H1 (cell line): ENCODE measurements around the gene LIF. TPM values are rescaled to one million over a fixed set of nuclear protein-coding genes. Genes with fewer than 3 reads are reported as not detected.

Experiments
- CTCF ChIA-PET: fragments of 300-600 bp; sonication (Branson Sonifier 250); formaldehyde crosslinking; loops from one replicate; lab custom pipeline; 2021; ENCODE audit not compliant: partially characterized antibody; lab: Charles Lee
- POLR2A ChIA-PET: fragments of 300-600 bp; sonication (Branson Sonifier 250); formaldehyde crosslinking; loops from one replicate; lab custom pipeline; 2021; ENCODE audit warnings: inconsistent platforms; ENCODE audit not compliant: partially characterized antibody; lab: Charles Lee
- DNase-seq, 2 experiments: peaks; one replicate each; pipeline versions ENCODE4 v3.0.0 to v3.0.0-alpha.2; 2010 to 2022; ENCODE audit warnings: low spot score in 2 of 2, low read depth in 1 of 2, mixed read lengths in 1 of 2
- FAIRE-seq: peaks from 2 replicates; lab custom pipeline; 2011; peaks lifted over from hg19 to GRCh38; lab: Jason Lieb, UNC
- H2AFZ ChIP-seq: 2 replicates; pipeline ENCODE4 v1.8.1; 2012; ENCODE audit warnings: low read length, inconsistent platforms
- H2AK5ac ChIP-seq: 2 replicates; pipeline ENCODE4 v1.6.1; 2013; ENCODE audit warnings: low read depth, low read length
- H2BK120ac ChIP-seq: replicated peaks from 2 replicates; pipeline ENCODE3; 2013; ENCODE audit warnings: low read depth, low read length, inconsistent platforms
- H2BK12ac ChIP-seq: 2 replicates; pipeline ENCODE4 v1.6.1; 2013; ENCODE audit warnings: low read depth, low read length
- H2BK15ac ChIP-seq: 2 replicates; pipeline ENCODE4 v1.6.1; 2013; ENCODE audit warnings: low read length
- H2BK20ac ChIP-seq: 2 replicates; pipeline ENCODE4 v1.6.1; 2013; ENCODE audit warnings: low read length
- H2BK5ac ChIP-seq: 2 replicates; pipeline ENCODE4 v1.6.1; 2013; ENCODE audit warnings: low read depth, low read length
- H3K14ac ChIP-seq: 2 replicates; pipeline ENCODE4 v1.6.1; 2013; ENCODE audit warnings: inconsistent platforms; ENCODE audit not compliant: insufficient read length
- H3K18ac ChIP-seq: 2 replicates; pipeline ENCODE4 v1.6.1; 2013; ENCODE audit warnings: low read length; ENCODE audit errors: extremely low read depth
- H3K23ac ChIP-seq: 2 replicates; pipeline ENCODE4 v1.6.1; 2013; ENCODE audit warnings: inconsistent platforms; ENCODE audit not compliant: insufficient read length
- H3K23me2 ChIP-seq: 2 replicates; pipeline ENCODE4 v1.6.1; 2013; ENCODE audit warnings: low read depth, low read length
- H3K27ac ChIP-seq: 2 replicates; pipeline ENCODE4 v1.6.1; 2011; ENCODE audit warnings: low read depth, low read length, inconsistent platforms
- H3K27me3 ChIP-seq, 4 experiments: replicated peaks in 1 of 4; 1 replicate in 1 of 4; 2 replicates in 3 of 4; pipeline versions ENCODE4 v1.6.1 to v1.8.1; 2011 to 2013; ENCODE audit warnings: low read length in 3 of 4, mild to moderate bottlenecking in 3 of 4, inconsistent platforms in 2 of 4, mixed read lengths in 2 of 4, moderate library complexity in 1 of 4; ENCODE audit not compliant: control insufficient read depth in 3 of 4, insufficient read depth in 3 of 4; ENCODE audit errors: extremely low read depth in 1 of 4
- H3K36me3 ChIP-seq, 4 experiments: 2 replicates each; pipeline versions ENCODE4 v1.6.1 to v1.8.1; 2011 to 2013; ENCODE audit warnings: mild to moderate bottlenecking in 4 of 4, low read length in 3 of 4, moderate library complexity in 2 of 4, control low read depth in 1 of 4, inconsistent platforms in 1 of 4; ENCODE audit not compliant: insufficient read depth in 4 of 4, control insufficient read depth in 2 of 4
- H3K4ac ChIP-seq: replicated peaks from 2 replicates; pipeline ENCODE3; 2013; ENCODE audit warnings: low read length, low read depth, mixed read lengths, inconsistent platforms; ENCODE audit not compliant: insufficient read length
- H3K4me1 ChIP-seq, 4 experiments: replicated peaks in 1 of 4; 1 replicate in 1 of 4; 2 replicates in 3 of 4; pipeline versions ENCODE4 v1.6.1 to v1.8.1; 2011 to 2013; ENCODE audit warnings: low read length in 3 of 4, inconsistent platforms in 2 of 4, mixed read lengths in 1 of 4; ENCODE audit not compliant: insufficient read depth in 4 of 4, control insufficient read depth in 3 of 4
- H3K4me2 ChIP-seq, 2 experiments: 2 replicates each; pipeline versions ENCODE4 v1.6.1 to v1.8.1; 2011 to 2013; ENCODE audit warnings: low read depth in 2 of 2, low read length in 2 of 2, control low read depth in 1 of 2, inconsistent platforms in 1 of 2, mild to moderate bottlenecking in 1 of 2; ENCODE audit not compliant: insufficient read depth in 1 of 2
- H3K4me3 ChIP-seq, 4 experiments: fragments of 200-600, 300-600 bp in 1 of 4; sonication (generic), shearing (Covaris generic), sonication (Bioruptor Twin) in 1 of 4; 2 replicates each; pipeline versions ENCODE4 v1.5.1 to v1.8.1; 2011 to 2016; ENCODE audit warnings: low read length in 4 of 4, low read depth in 3 of 4, control low read depth in 2 of 4, inconsistent platforms in 2 of 4, mild to moderate bottlenecking in 2 of 4, mixed read lengths in 1 of 4, moderate library complexity in 1 of 4; ENCODE audit not compliant: insufficient read depth in 2 of 4; ENCODE audit errors: extremely low read depth in 1 of 4
- H3K56ac ChIP-seq: replicated peaks from 2 replicates; pipeline ENCODE3; 2013; ENCODE audit warnings: low read depth, mild to moderate bottlenecking, mixed read lengths, low read length, inconsistent platforms; ENCODE audit not compliant: insufficient read length
- H3K79me1 ChIP-seq: 2 replicates; pipeline ENCODE4 v1.6.1; 2013; ENCODE audit warnings: low read depth, low read length, control low read depth
- H3K79me2 ChIP-seq, 2 experiments: 2 replicates each; pipeline versions ENCODE4 v1.6.1 to v1.8.1; 2012 to 2013; ENCODE audit warnings: low read length in 2 of 2, mild to moderate bottlenecking in 2 of 2, inconsistent platforms in 1 of 2; ENCODE audit not compliant: insufficient read depth in 2 of 2, control insufficient read depth in 1 of 2
- H3K9ac ChIP-seq, 4 experiments: replicated peaks in 1 of 4; 1 replicate in 1 of 4; 2 replicates in 3 of 4; pipeline versions ENCODE4 v1.6.1 to v1.8.1; 2011 to 2013; ENCODE audit warnings: low read depth in 3 of 4, low read length in 3 of 4, control low read depth in 2 of 4, mild to moderate bottlenecking in 2 of 4, moderate library complexity in 2 of 4, inconsistent platforms in 1 of 4; ENCODE audit errors: extremely low read depth in 1 of 4
- H3K9me3 ChIP-seq, 2 experiments: 2 replicates each; pipeline versions ENCODE4 v1.6.1 to v1.8.1; 2012 to 2013; ENCODE audit warnings: mild to moderate bottlenecking in 2 of 2, moderate library complexity in 2 of 2, control low read depth in 1 of 2, inconsistent platforms in 1 of 2, low read depth in 1 of 2, low read length in 1 of 2, mixed read lengths in 1 of 2; ENCODE audit not compliant: insufficient read depth in 2 of 2
- H4K20me1 ChIP-seq, 2 experiments: replicated peaks in 1 of 2; 2 replicates each; pipeline versions ENCODE3 to v1.8.1; 2011 to 2013; ENCODE audit warnings: inconsistent platforms in 2 of 2, low read length in 2 of 2, mild to moderate bottlenecking in 1 of 2; ENCODE audit not compliant: insufficient read depth in 2 of 2, control insufficient read depth in 1 of 2
- H4K5ac ChIP-seq: 2 replicates; pipeline ENCODE4 v1.6.1; 2013; ENCODE audit warnings: low read length, low read depth, mixed read lengths, inconsistent platforms; ENCODE audit not compliant: insufficient read length
- H4K8ac ChIP-seq: 2 replicates; pipeline ENCODE4 v1.8.0; 2013; ENCODE audit warnings: mild to moderate bottlenecking, moderate library complexity, low read length, inconsistent platforms; ENCODE audit not compliant: insufficient read depth; ENCODE audit errors: extremely low read depth
- H4K91ac ChIP-seq: replicated peaks from 2 replicates; pipeline ENCODE3; 2013; ENCODE audit warnings: low read length, mixed read lengths, inconsistent platforms; ENCODE audit not compliant: insufficient read length
- WGBS, 2 experiments: shearing (Covaris generic) in 1 of 2; methylation state at CpG; one replicate each; pipeline versions ENCODE4 v1.1.6 to v1.1.7; 2013 to 2015; ENCODE audit warnings: low lambda C conversion rate in 2 of 2, mixed read lengths in 2 of 2, inconsistent platforms in 1 of 2, low coverage in 1 of 2, missing lambda C conversion rate in 1 of 2; ENCODE audit not compliant: insufficient replicate concordance in 2 of 2, insufficient coverage in 1 of 2, insufficient read length in 1 of 2; ENCODE audit errors: extremely low coverage in 1 of 2, missing lambda C conversion rate in 1 of 2; 5-methylcytosine and 5-hydroxymethylcytosine counted together
- polyA plus RNA-seq, 7 experiments: library from polyadenylated mRNA; depleted of rRNA in 3 of 7; stranded (reverse) in 5 of 7; unstranded in 2 of 7; fragments of >200 nt in 5 of 7; fragments of 200-250 nt in 2 of 7; gene quantifications; 1 replicate in 5 of 7; 2 replicates in 1 of 7; 4 replicates in 1 of 7; pipeline versions ENCODE4 v1.2.1 to v1.2.3, GENCODE V29; 2011 to 2013; ENCODE audit warnings: missing spikeins in 2 of 7, mixed read lengths in 2 of 7
- total RNA-seq: library from RNA; stranded (reverse); fragmentation: NEBNext Ultra II Directional; extraction: Animal tissue kit (Norgen Biotek cat#: 25700); gene quantifications from 2 replicates; pipeline ENCODE4 v1.2.1, GENCODE V29; 2021

LIF gene
- total and polyA plus RNA-seq, 2 of the 8 experiments (the other 6 are each of a cell fraction or from before 2014, with no cell fraction given): 3.3 to 3.5 TPM

DNA sequence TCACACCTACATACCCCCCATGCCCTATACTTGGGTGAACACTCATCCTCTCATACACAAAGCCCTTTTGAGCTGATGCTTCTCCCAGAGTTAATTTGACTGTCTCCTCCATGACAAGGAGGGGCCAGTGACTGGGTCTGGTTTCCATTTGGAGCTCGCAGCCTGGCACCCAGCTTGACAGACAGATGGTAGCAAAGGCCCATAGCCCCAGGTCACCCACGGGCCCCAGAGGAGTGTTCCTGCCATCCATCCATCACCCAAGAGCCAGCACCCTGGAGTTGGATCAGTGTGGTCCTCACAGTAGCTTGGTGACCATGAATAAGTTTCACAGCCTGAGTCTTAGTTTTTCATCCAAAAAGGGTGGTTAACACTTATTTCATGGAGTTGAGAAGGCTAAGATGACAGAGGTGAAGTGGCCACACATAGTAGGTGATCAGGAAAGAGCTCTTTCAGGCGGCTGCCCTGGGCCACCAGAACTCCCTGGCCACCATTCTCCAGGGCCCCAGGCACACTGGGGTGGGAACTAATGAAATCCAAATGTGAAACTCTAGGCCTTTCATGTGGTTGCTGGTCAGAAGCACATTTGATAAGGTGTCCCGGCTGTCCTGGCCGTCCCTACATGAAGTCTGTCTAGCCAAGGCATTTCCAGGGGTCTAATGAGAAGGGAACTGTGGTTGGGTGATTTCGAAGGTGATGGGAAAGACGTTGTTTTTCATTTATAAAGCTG, 42.4 kb downstream of the LIF start:
- no peak overlapping the region for H4K8ac ChIP-seq
- CTCF ChIA-PET: interaction anchor here (0.9 to 3.9 kb wide), 3 partner anchors 14 to 115 kb away, joined by 3 to 13 read pairs (median 4); no protein-coding TSS in a partner anchor
- POLR2A ChIA-PET: interaction anchor here (0.7 to 2.4 kb wide), 3 partner anchors 8 to 86 kb away, joined by 3 to 7 read pairs (median 5); no protein-coding TSS in a partner anchor

More for the DNA sequence above, 42.4 kb downstream of the LIF start:
- no peak overlapping the region for H2BK120ac ChIP-seq
- no peak overlapping the region for H3K27ac ChIP-seq
- H3K4me2 ChIP-seq: no peak overlapping the region
- H3K14ac ChIP-seq: no peak overlapping the region
- FAIRE-seq: no peak
- no peak overlapping the region for H3K56ac ChIP-seq
- H3K23me2 ChIP-seq: no peaks in the 10 kb centered on the region
- no peaks in the 10 kb centered on the region for H4K20me1 ChIP-seq
- H3K9me3 ChIP-seq: no peaks in the 10 kb centered on the region
- H3K23ac ChIP-seq: no peak overlapping the region
- WGBS, 2 experiments: 91% methylated on average over 7 of the region's 7 CpGs; no CpG with 5 or more reads in 1 of the 2 experiments
- H3K18ac ChIP-seq: no peak overlapping the region
- no peak overlapping the region for H2BK20ac ChIP-seq
- H4K5ac ChIP-seq: no peak overlapping the region
- H3K9ac ChIP-seq: no peak overlapping the region
- H2AK5ac ChIP-seq: peak overlapping the region; percentile 96
- H2BK12ac ChIP-seq: peak overlapping the region; percentile 1; the same call in 1 of the 2 replicates
- no peak for DNase-seq
- H2BK5ac ChIP-seq: no peak overlapping the region
- no peak overlapping the region for H3K4ac ChIP-seq
- no peak overlapping the region for H2BK15ac ChIP-seq
- H3K36me3 ChIP-seq: no peaks in the 10 kb centered on the region
- H2AFZ ChIP-seq: no peak overlapping the region
- H3K27me3 ChIP-seq: no peaks in the 10 kb centered on the region; a peak in 1 of 7 replicates
- H3K4me3 ChIP-seq: no peak overlapping the region
- H3K79me1 ChIP-seq: no peaks in the 10 kb centered on the region
- peaks cover 0 to 9% (median 2%) of the 10 kb centered on the region in 4 experiments; a peak in 5 of 7 replicates for H3K4me1 ChIP-seq
- peaks cover 0 to 3% of the 10 kb centered on the region in 2 experiments; a peak in 2 of 4 replicates for H3K79me2 ChIP-seq
- peak overlapping the region; percentile 14 for H4K91ac ChIP-seq
